Mucosa of stomach (tissue), 1 donor: ENCODE results near the gene SMARCAD1.

Source experiments
- H3K27me3 ChIP-seq: one replicate; pipeline ENCODE4 v1.7.0; 2013; ENCODE audit warnings: mild to moderate bottlenecking, low read length; ENCODE audit not compliant: control insufficient read depth, insufficient read depth
- H3K36me3 ChIP-seq: one replicate; pipeline ENCODE4 v1.7.0; 2013; ENCODE audit warnings: low read length; ENCODE audit not compliant: control insufficient read depth, insufficient read depth
- H3K4me1 ChIP-seq: one replicate; pipeline ENCODE4 v1.7.0; 2013; ENCODE audit warnings: mild to moderate bottlenecking, low read length; ENCODE audit not compliant: control insufficient read depth, insufficient read depth
- H3K4me3 ChIP-seq: one replicate; pipeline ENCODE4 v1.7.0; 2013; ENCODE audit warnings: low read length
- H3K9ac ChIP-seq: one replicate; pipeline ENCODE4 v1.7.0; 2013; ENCODE audit warnings: mild to moderate bottlenecking, low read length, moderate library complexity
- H3K9me3 ChIP-seq: one replicate; pipeline ENCODE4 v1.7.0; 2013; ENCODE audit warnings: mild to moderate bottlenecking, low read length, moderate library complexity; ENCODE audit not compliant: control insufficient read depth
- donor health status: Pancreatic carcinoma.

Gene SMARCAD1, protein sequence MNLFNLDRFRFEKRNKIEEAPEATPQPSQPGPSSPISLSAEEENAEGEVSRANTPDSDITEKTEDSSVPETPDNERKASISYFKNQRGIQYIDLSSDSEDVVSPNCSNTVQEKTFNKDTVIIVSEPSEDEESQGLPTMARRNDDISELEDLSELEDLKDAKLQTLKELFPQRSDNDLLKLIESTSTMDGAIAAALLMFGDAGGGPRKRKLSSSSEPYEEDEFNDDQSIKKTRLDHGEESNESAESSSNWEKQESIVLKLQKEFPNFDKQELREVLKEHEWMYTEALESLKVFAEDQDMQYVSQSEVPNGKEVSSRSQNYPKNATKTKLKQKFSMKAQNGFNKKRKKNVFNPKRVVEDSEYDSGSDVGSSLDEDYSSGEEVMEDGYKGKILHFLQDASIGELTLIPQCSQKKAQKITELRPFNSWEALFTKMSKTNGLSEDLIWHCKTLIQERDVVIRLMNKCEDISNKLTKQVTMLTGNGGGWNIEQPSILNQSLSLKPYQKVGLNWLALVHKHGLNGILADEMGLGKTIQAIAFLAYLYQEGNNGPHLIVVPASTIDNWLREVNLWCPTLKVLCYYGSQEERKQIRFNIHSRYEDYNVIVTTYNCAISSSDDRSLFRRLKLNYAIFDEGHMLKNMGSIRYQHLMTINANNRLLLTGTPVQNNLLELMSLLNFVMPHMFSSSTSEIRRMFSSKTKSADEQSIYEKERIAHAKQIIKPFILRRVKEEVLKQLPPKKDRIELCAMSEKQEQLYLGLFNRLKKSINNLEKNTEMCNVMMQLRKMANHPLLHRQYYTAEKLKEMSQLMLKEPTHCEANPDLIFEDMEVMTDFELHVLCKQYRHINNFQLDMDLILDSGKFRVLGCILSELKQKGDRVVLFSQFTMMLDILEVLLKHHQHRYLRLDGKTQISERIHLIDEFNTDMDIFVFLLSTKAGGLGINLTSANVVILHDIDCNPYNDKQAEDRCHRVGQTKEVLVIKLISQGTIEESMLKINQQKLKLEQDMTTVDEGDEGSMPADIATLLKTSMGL

GRCh38 chr4:94207469-94208224, at the start of gene SMARCAD1:
TSS of gene SMARCAD1 (plus strand) at chr4:94207865. CDS start at chr4:94208395, 530 bp downstream.
- Histone ChIP-seq H3K4me3 (peak within 1 kb of the TSS; percentile 94), H3K4me1 (peaks cover 8% of the 10 kb centered on the region), H3K27me3 (no peaks in the 10 kb centered on the region), H3K36me3 (no peaks in the 10 kb centered on the region), H3K9me3 (no peaks in the 10 kb centered on the region), H3K9ac (peak within 1 kb of the TSS; percentile 80)

DNA sequence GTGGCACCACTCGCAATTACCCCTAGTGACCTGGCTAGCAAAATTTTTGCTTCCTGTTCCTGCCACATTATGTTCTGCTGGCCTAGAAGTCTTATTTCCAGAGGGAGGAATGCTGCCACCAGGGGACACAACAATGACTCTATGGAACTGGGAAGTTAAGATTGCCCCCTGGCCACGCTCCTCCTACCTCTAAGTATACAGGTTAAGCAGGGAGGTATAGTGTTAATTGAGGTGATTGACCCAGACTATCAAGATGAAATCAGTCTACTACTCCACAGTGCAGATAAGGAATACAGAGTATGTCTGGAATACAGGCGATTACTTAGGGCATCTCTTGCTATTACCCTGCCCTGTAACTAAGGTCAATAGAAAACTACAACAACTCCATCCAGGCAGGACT, 48.8 kb upstream of the SMARCAD1 start:
- Histone ChIP-seq H3K4me3 (no peak overlapping the region), H3K9me3 (no peaks in the 10 kb centered on the region), H3K4me1 (no peaks in the 10 kb centered on the region), H3K9ac (no peak overlapping the region), H3K36me3 (no peaks in the 10 kb centered on the region), H3K27me3 (no peaks in the 10 kb centered on the region)

GRCh38 chr4:94159790-94160189, 47.9 kb upstream of the SMARCAD1 start:
- Histone ChIP-seq H3K9me3 (no peaks in the 10 kb centered on the region), H3K9ac (no peak overlapping the region), H3K4me1 (no peaks in the 10 kb centered on the region), H3K36me3 (no peaks in the 10 kb centered on the region), H3K27me3 (no peaks in the 10 kb centered on the region), H3K4me3 (no peak overlapping the region)

DNA sequence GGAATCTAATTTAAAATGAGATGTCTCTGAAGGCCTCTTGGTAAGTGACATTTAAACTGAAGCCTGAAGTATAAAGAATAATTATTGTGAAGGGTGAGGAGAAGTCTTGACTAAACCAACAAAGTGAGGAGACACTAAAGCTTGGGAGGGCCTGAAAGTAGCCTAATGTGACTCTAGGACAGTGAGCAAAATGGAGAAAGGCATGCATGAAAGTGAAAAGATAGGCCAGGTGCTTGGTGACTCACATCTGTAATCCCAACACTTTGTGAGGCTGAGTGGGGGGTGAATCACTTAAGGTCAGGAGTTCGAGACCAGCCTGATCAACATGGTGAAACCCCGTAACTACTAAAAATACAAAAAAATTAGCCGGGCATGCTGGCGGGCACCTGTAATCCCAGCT, 46.9 kb upstream of the SMARCAD1 start:
- no peak overlapping the region for H3K9ac ChIP-seq
- H3K4me3 ChIP-seq, result no peak overlapping the region
- H3K9me3 ChIP-seq, result no peaks in the 10 kb centered on the region
- H3K4me1 ChIP-seq, result no peaks in the 10 kb centered on the region
- H3K36me3 ChIP-seq, result no peaks in the 10 kb centered on the region
- no peaks in the 10 kb centered on the region for H3K27me3 ChIP-seq

DNA sequence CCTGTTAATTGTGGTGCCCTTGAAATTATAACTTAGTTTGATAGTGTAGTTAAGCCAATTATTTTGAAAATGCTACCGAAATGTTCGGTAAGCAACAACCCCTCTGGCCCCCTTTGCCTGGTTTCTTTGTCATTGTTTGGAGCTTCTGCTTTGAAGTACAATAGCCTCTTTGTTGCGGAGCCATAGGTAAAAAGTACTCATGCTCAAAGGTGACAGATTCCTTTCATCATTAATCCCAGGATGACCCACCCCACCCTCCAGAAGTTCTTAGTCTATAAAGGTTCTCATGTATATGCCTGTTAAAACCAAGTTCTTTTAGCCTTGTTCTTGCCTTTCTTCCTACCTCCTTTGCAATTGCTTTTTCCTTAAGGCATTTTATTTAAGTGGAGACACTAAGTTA, 42.4 kb upstream of the SMARCAD1 start:
- Histone ChIP-seq H3K9me3 (no peaks in the 10 kb centered on the region), H3K36me3 (no peaks in the 10 kb centered on the region), H3K4me1 (no peaks in the 10 kb centered on the region), H3K27me3 (no peaks in the 10 kb centered on the region), H3K4me3 (no peak overlapping the region), H3K9ac (no peak overlapping the region)

GRCh38 chr4:94168321-94168720, 39.3 kb upstream of the SMARCAD1 start:
- Histone ChIP-seq H3K9me3 (no peaks in the 10 kb centered on the region), H3K9ac (no peak overlapping the region)

GRCh38 chr4:94169803-94170372, 37.8 kb upstream of the SMARCAD1 start:
- no peaks in the 10 kb centered on the region for H3K27me3 ChIP-seq
- H3K9ac ChIP-seq, result no peak overlapping the region
- no peaks in the 10 kb centered on the region for H3K4me1 ChIP-seq
- H3K4me3 ChIP-seq, result no peak overlapping the region
- no peaks in the 10 kb centered on the region for H3K9me3 ChIP-seq
- H3K36me3 ChIP-seq, result no peaks in the 10 kb centered on the region

More at GRCh38 chr4:94168321-94168720, 39.3 kb upstream of the SMARCAD1 start:
- no peaks in the 10 kb centered on the region for H3K36me3 ChIP-seq
- H3K27me3 ChIP-seq, result no peaks in the 10 kb centered on the region
- H3K4me3 ChIP-seq, result no peak overlapping the region
- H3K4me1 ChIP-seq, result no peaks in the 10 kb centered on the region

DNA sequence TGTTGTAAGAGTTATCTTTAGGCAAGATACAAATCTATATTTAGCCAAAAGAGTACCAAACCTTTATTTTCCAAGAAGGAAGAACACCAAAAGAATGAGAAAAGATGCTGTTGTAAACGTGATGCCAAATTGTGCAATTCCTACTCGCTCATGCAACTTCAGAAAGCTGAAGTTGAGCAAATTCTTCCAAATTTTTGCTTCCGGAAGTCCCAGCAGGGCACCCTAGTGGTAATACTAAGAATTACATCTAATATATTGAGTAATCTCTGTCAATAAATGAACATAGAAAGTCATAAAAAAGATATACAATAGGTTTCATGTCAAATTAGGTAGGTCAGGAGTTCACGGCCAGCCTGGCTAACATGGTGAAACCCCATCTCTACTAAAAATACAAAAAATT, 36.0 kb upstream of the SMARCAD1 start:
- H3K4me1 ChIP-seq, result no peaks in the 10 kb centered on the region
- no peaks in the 10 kb centered on the region for H3K27me3 ChIP-seq
- no peaks in the 10 kb centered on the region for H3K36me3 ChIP-seq
- no peak overlapping the region for H3K4me3 ChIP-seq
- H3K9me3 ChIP-seq, result no peaks in the 10 kb centered on the region
- H3K9ac ChIP-seq, result no peak overlapping the region

DNA sequence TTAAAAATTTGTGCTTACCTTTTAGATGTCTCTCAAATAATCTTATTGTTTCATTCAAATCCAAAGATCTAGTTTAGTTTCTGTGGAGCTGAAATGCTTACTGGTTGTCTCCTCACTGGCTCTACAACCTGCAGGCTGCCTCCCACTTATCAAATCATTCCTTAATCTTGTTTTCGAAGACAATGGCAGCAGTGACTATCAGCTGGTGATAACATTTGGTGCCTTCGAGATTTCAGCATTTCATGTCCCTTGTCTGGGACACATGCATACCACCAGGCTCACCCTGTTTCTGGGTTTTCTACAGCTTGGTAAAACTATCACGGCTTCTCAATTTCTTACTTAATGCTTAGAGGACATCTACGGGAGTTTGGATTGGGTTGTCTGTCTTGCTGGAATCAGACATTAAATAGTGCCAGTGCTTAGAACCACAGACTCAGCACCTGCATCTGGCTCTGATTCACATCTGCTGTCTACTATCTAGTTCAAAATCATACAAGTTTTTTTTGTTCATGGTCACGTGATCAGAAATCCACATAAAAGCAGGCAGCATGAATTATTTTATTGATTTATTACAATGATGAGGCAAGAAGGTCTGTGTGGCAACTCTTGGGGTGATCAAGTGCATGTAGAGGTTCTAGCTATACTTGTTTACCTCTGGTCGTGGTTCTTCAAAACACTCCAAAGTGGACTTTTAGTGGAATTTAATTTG, 32.0 kb upstream of the SMARCAD1 start:
- no peaks in the 10 kb centered on the region for H3K4me1 ChIP-seq
- no peak overlapping the region for H3K9ac ChIP-seq
- H3K4me3 ChIP-seq, result no peak overlapping the region
- H3K36me3 ChIP-seq, result no peaks in the 10 kb centered on the region
- H3K9me3 ChIP-seq, result no peaks in the 10 kb centered on the region
- H3K27me3 ChIP-seq, result no peaks in the 10 kb centered on the region

DNA sequence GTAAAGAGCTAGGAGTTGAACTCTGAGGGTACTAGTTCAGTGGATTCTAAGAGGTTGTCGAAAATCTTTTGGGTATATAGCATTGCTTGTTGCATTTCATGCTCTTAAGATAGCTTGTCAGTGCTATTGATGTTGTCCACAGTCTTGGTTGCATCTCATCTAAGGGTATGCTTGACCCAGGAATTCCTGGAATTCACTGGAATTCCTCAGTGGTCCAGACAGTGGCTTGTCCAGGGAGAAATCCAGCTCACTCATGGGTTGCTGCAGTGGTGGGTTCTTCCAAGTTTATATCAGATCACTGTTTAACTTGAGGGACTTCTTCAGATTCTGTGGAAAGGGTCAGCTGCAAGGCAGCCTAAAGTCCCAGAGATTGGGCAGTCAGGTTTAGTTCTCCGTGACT, 29.8 kb upstream of the SMARCAD1 start:
- Histone ChIP-seq H3K36me3 (no peaks in the 10 kb centered on the region), H3K9me3 (no peaks in the 10 kb centered on the region), H3K4me1 (no peaks in the 10 kb centered on the region), H3K4me3 (no peak overlapping the region), H3K27me3 (no peaks in the 10 kb centered on the region), H3K9ac (no peak overlapping the region)

DNA sequence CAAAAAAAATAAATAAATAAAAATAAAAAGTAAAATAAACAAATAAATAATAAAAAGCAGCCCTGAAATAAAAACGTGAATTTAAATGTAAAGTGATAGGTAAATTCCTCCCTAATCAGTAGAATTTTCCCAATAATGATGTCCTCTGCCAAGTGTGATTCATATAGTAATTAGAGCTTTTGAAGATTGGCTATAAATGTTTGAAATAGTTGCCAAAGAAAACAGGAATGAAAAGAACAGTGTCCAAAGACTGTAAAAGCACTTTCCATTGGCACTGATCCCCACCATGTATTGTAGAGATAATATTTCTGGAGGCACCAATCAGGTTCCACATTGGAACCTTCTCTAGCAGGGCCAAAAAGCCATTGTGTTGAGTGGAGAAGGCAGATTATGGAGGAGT, 25.9 kb upstream of the SMARCAD1 start:
- no peaks in the 10 kb centered on the region for H3K9me3 ChIP-seq
- H3K4me3 ChIP-seq, result no peak overlapping the region
- no peaks in the 10 kb centered on the region for H3K4me1 ChIP-seq
- H3K36me3 ChIP-seq, result no peaks in the 10 kb centered on the region
- H3K27me3 ChIP-seq, result no peaks in the 10 kb centered on the region
- no peak overlapping the region for H3K9ac ChIP-seq
